Endothelial cell of umbilical vein (primary cell): ENCODE measurements around the gene PAN3. TPM values are rescaled to one million over a fixed set of nuclear protein-coding genes. Genes with fewer than 3 reads are reported as not detected.

Experiments
- BruUV-seq: library from RNA; stranded (reverse); fragments of 400-500 nt; replicated peaks from 2 replicates; lab custom pipeline; 2021; lab: Mats Ljungman, UMichigan
- CTCF ChIA-PET: fragments of 300-600, 350-600 bp; sonication (Branson Sonifier 250); formaldehyde crosslinking; loops from one replicate; lab custom pipeline; 2021; ENCODE audit warnings: antibody characterized with exemption, inconsistent platforms; lab: Charles Lee
- POLR2A ChIA-PET: fragments of 300-600, 350-600 bp; sonication (Branson Sonifier 250); formaldehyde crosslinking; loops from one replicate; lab custom pipeline; 2021; ENCODE audit warnings: antibody characterized with exemption, inconsistent platforms; lab: Charles Lee
- DNase-seq: peaks from one replicate; pipeline ENCODE4 v3.0.0-alpha.2; 2011; ENCODE audit warnings: low read depth, low spot score
- FAIRE-seq: peaks from 2 replicates; lab custom pipeline; 2011; peaks lifted over from hg19 to GRCh38; lab: Jason Lieb, UNC
- H2AFZ ChIP-seq: 2 replicates; pipeline ENCODE4 v1.6.0; 2012; ENCODE audit warnings: low read depth, low read length, control low read depth, inconsistent platforms
- H3K27ac ChIP-seq: 2 replicates; pipeline ENCODE4 v1.5.1; 2011; ENCODE audit warnings: low read depth, mild to moderate bottlenecking, control low read depth, low read length, moderate library complexity; ENCODE audit not compliant: insufficient read depth
- H3K27me3 ChIP-seq, 2 experiments: 2 replicates each; pipeline versions ENCODE4 v1.6.0 to v1.6.1; 2011; ENCODE audit warnings: low read length in 2 of 2, mixed read lengths in 1 of 2; ENCODE audit not compliant: control insufficient read depth in 2 of 2, insufficient read depth in 2 of 2
- H3K36me3 ChIP-seq, 2 experiments: 2 replicates in 1 of 2; 3 replicates in 1 of 2; pipeline ENCODE4 v1.5.1; 2011; ENCODE audit warnings: low read length in 2 of 2, mild to moderate bottlenecking in 1 of 2, moderate library complexity in 1 of 2; ENCODE audit not compliant: control insufficient read depth in 2 of 2, insufficient read depth in 2 of 2; ENCODE audit errors: extremely low read depth in 1 of 2
- H3K4me1 ChIP-seq: 3 replicates; pipeline ENCODE4 v1.5.1; 2011; ENCODE audit warnings: mild to moderate bottlenecking, low read length; ENCODE audit not compliant: control insufficient read depth, insufficient read depth; ENCODE audit errors: extremely low read depth
- H3K4me2 ChIP-seq: 2 replicates; pipeline ENCODE4 v1.6.1; 2011; ENCODE audit warnings: low read length, control low read depth, mixed read lengths; ENCODE audit not compliant: insufficient read depth
- H3K4me3 ChIP-seq, 3 experiments: fragments of 200-600 bp in 1 of 3; sonication (generic), shearing (Covaris generic) in 1 of 3; replicated peaks in 1 of 3; 2 replicates each; pipeline ENCODE4 v1.5.1; 2011 to 2016; ENCODE audit warnings: control low read depth in 3 of 3, low read length in 3 of 3, mild to moderate bottlenecking in 2 of 3, inconsistent platforms in 1 of 3, low read depth in 1 of 3, moderate library complexity in 1 of 3; ENCODE audit not compliant: insufficient read depth in 1 of 3
- H3K79me2 ChIP-seq: 2 replicates; pipeline ENCODE4 v1.6.0; 2012; ENCODE audit warnings: low read length, inconsistent platforms; ENCODE audit not compliant: control insufficient read depth, insufficient read depth
- H3K9ac ChIP-seq: replicated peaks from 2 replicates; pipeline ENCODE3; 2011; ENCODE audit warnings: low read length, control low read depth; ENCODE audit not compliant: insufficient read depth; ENCODE audit errors: extremely low read depth
- H3K9me1 ChIP-seq: replicated peaks from 3 replicates; pipeline ENCODE4 v1.6.0; 2011; ENCODE audit warnings: mild to moderate bottlenecking, low read length; ENCODE audit not compliant: control insufficient read depth, insufficient read depth; ENCODE audit errors: extremely low read depth
- H3K9me3 ChIP-seq: replicated peaks from 2 replicates; pipeline ENCODE4 v1.5.1; 2012; ENCODE audit warnings: low read length, inconsistent platforms; ENCODE audit not compliant: control insufficient read depth, insufficient read depth
- H4K20me1 ChIP-seq: replicated peaks from 2 replicates; pipeline ENCODE3; 2011; ENCODE audit warnings: mild to moderate bottlenecking, low read length; ENCODE audit not compliant: control insufficient read depth, insufficient read depth; ENCODE audit errors: extremely low read depth
- CTCF ChIP-seq, 2 donors: IDR thresholded peaks; 1 replicate in 1 of 2; 2 replicates in 1 of 2; pipeline ENCODE4 v1.5.1; 2011; ENCODE audit warnings: low read length in 2 of 2, mild to moderate bottlenecking in 2 of 2, moderate library complexity in 2 of 2, control low read depth in 1 of 2, inconsistent platforms in 1 of 2, low read depth in 1 of 2; ENCODE audit not compliant: insufficient read depth in 1 of 2; ENCODE audit errors: extremely low read depth in 1 of 2
- EZH2 ChIP-seq: IDR thresholded peaks from 2 replicates; pipeline ENCODE4 v1.6.1; 2012; ENCODE audit warnings: borderline replicate concordance, low read depth, mild to moderate bottlenecking, moderate library complexity, low read length, inconsistent platforms; ENCODE audit not compliant: severe bottlenecking
- FOS ChIP-seq: IDR thresholded peaks from 2 replicates; pipeline ENCODE4 v1.6.1; 2011; ENCODE audit warnings: mild to moderate bottlenecking, low read length, moderate library complexity, borderline replicate concordance; ENCODE audit not compliant: insufficient read depth
- GATA2 ChIP-seq: IDR thresholded peaks from 2 replicates; pipeline ENCODE4 v1.7.0; 2011; ENCODE audit warnings: low read depth, mild to moderate bottlenecking, moderate library complexity, mixed read lengths, low read length; ENCODE audit not compliant: insufficient read length, insufficient read depth
- JUN ChIP-seq: IDR thresholded peaks from 2 replicates; pipeline ENCODE4 v1.6.1; 2011; ENCODE audit warnings: borderline replicate concordance, low read depth; ENCODE audit not compliant: insufficient read length, insufficient read depth
- MAX ChIP-seq: IDR thresholded peaks from 2 replicates; pipeline ENCODE4 v1.6.1; 2011; ENCODE audit not compliant: insufficient read depth, insufficient read length
- MYC ChIP-seq: IDR thresholded peaks from one replicate; pipeline ENCODE4 v1.6.1; 2011; ENCODE audit warnings: mild to moderate bottlenecking, low read depth, low read length
- POLR2A ChIP-seq: IDR thresholded peaks from 2 replicates; pipeline ENCODE4 v1.6.1; 2012; ENCODE audit warnings: low read depth, mild to moderate bottlenecking, control low read depth, low read length
- POLR2AphosphoS5 ChIP-seq: IDR thresholded peaks from 2 replicates; pipeline ENCODE4 v1.6.1; 2012; ENCODE audit warnings: low read depth, mild to moderate bottlenecking, control low read depth, low read length, moderate library complexity; ENCODE audit not compliant: insufficient read depth
- dilution Hi-C: fragments of 300-500 bp; cut with MboI; formaldehyde crosslinking; loops from one replicate; pipeline ENCODE4 v1.15.0; 2019; ENCODE audit warnings: low sequenced_read_pairs; ENCODE audit not compliant: extremely low pct_ligation_motif_present
- intact Hi-C: fragments of 100-400 bp; cut with micrococcal nuclease; formaldehyde crosslinking; loops from one replicate; pipeline ENCODE4 v1.10.0; 2022
- polyA plus RNA-seq, 4 experiments: library from polyadenylated mRNA; depleted of rRNA in 3 of 4; stranded (reverse) in 3 of 4; unstranded in 1 of 4; fragments of >200 nt; gene quantifications; 2 replicates each; pipeline versions ENCODE4 v1.2.1 to v1.2.3, GENCODE V29; 2011 to 2012; ENCODE audit warnings: missing spikeins in 1 of 4
- total RNA-seq: library from RNA; stranded (reverse); gene quantifications from 2 replicates; pipeline ENCODE4 v1.2.3, GENCODE V29; 2021

PAN3 gene
- total and polyA plus RNA-seq, 2 donors (not counting 3 experiments of a cell fraction or from before 2014, with no cell fraction given) = 8.5 to 31.9 TPM

- no peak for TF ChIP-seq JUN
- TF ChIP-seq GATA2 = no peak
- no peak for TF ChIP-seq POLR2A
- no peak for TF ChIP-seq CTCF (IDR thresholded peaks at IDR 0.05; ENCODE audit: extremely low read depth in 1 of 2, insufficient read depth in 1 of 2, low read depth in 1 of 2, low read length in 2 of 2)
- TF ChIP-seq MYC = no peak
- TF ChIP-seq MAX = no peak
- TF ChIP-seq FOS = no peak
- no peak for TF ChIP-seq POLR2AphosphoS5
- TF ChIP-seq EZH2 = no peak
- no peaks in the 10 kb centered on the region for H3K79me2 ChIP-seq
- H4K20me1 ChIP-seq = no peaks in the 10 kb centered on the region
- BruUV-seq = no TSS peak
- dilution Hi-C loops (no loop called here), intact Hi-C loops (no loop called here)
- peaks cover 3% of the 10 kb centered on the region for H3K9me1 ChIP-seq
- H3K9ac ChIP-seq = no peak overlapping the region
- ChIA-PET POLR2A (no interaction called here), CTCF (interaction anchor here (1.1 kb wide), 1 partner anchor 102 kb away, joined by 3 read pairs; no protein-coding TSS in a partner anchor)
- H3K36me3 ChIP-seq = peaks cover 0 to 4% of the 10 kb centered on the region in 2 experiments
- FAIRE-seq (no peak), DNase-seq (no peak)
- no peaks in the 10 kb centered on the region for H3K4me1 ChIP-seq
- no peak overlapping the region for H3K4me3 ChIP-seq
- no peak overlapping the region for H3K4me2 ChIP-seq
- H3K27ac ChIP-seq = no peak overlapping the region
- H2AFZ ChIP-seq = no peak overlapping the region
- H3K9me3 ChIP-seq = no peaks in the 10 kb centered on the region
- H3K27me3 ChIP-seq = no peaks in the 10 kb centered on the region
These were observed 91.4 kb downstream of the PAN3 start for GRCh38 chr13:28229522-28230411.
